Measurements from ENCODE around the gene STARD6.

Gene STARD6

DNA sequence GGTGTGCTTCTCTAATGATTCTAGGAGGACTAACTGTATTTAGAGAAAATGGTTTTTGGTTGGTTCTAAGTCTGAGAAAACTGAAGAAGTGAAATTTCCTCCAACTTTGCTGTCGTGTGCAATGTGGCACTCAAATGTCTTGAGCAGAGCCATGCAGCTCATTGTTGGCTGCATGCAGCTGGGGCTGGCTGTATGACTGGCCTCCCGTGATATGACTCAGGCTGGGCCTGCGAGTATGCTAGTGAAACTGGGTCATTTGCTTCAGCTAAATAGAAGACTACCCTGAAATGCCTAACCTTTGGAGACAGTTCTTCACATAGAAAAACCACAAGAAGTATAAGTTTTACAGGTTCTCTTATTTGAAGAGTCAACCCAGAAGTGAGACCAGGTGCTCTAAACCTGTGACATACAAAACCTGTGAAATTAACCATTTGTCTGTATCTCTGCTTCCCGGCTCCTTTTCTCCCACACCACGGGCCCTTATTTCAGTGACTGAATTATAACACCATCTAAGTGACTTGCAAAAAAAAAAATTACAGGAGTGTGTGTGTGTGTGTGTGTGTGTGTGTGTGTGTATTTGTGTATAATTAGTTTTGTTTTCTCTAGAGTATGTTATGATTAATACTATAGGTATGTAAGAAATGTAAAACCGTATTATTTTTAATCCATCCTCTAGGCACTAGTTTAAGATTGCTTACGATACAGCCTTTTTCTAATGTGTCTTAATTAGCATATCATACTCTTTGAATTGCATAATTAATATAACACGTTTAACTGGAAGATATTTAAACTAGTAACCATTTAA lies 72.5 kb downstream of the STARD6 start:
- peaks cover 61 to 78% (median 71%) of the 10 kb centered on the region in 3 donors for H3K36me3 ChIP-seq
- intact Hi-C loops (cut with DNase I; ENCODE audit: low total_unique reads) = no loop called here
- TF ChIP-seq, protein P1, sequence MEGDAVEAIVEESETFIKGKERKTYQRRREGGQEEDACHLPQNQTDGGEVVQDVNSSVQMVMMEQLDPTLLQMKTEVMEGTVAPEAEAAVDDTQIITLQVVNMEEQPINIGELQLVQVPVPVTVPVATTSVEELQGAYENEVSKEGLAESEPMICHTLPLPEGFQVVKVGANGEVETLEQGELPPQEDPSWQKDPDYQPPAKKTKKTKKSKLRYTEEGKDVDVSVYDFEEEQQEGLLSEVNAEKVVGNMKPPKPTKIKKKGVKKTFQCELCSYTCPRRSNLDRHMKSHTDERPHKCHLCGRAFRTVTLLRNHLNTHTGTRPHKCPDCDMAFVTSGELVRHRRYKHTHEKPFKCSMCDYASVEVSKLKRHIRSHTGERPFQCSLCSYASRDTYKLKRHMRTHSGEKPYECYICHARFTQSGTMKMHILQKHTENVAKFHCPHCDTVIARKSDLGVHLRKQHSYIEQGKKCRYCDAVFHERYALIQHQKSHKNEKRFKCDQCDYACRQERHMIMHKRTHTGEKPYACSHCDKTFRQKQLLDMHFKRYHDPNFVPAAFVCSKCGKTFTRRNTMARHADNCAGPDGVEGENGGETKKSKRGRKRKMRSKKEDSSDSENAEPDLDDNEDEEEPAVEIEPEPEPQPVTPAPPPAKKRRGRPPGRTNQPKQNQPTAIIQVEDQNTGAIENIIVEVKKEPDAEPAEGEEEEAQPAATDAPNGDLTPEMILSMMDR (IDR thresholded peaks at IDR 0.05) = no peak

GRCh38 chr18:54284535-54284934 lies 73.1 kb downstream of the STARD6 start:
- peaks cover 62 to 76% (median 74%) of the 10 kb centered on the region in 3 donors for H3K36me3 ChIP-seq
- DNase-seq = no peak
- no peaks in the 10 kb centered on the region for H3K4me1 ChIP-seq
- H3K27ac ChIP-seq = no peak overlapping the region
- TF ChIP-seq, protein P1 (IDR thresholded peaks at IDR 0.05) = no peak
- no peaks in the 10 kb centered on the region for H3K27me3 ChIP-seq
- H3K9me3 ChIP-seq = no peaks in the 10 kb centered on the region
- intact Hi-C loops (cut with DNase I; ENCODE audit: low total_unique reads) = no loop called here
- H3K4me3 ChIP-seq = no peak overlapping the region

More for the DNA sequence above, 72.5 kb downstream of the STARD6 start:
- Histone ChIP-seq H3K4me1 (no peaks in the 10 kb centered on the region), H3K27me3 (no peaks in the 10 kb centered on the region), H3K4me3 (no peak overlapping the region), H3K9me3 (no peaks in the 10 kb centered on the region), H3K27ac (no peak overlapping the region)
- DNase-seq = no peak

DNA sequence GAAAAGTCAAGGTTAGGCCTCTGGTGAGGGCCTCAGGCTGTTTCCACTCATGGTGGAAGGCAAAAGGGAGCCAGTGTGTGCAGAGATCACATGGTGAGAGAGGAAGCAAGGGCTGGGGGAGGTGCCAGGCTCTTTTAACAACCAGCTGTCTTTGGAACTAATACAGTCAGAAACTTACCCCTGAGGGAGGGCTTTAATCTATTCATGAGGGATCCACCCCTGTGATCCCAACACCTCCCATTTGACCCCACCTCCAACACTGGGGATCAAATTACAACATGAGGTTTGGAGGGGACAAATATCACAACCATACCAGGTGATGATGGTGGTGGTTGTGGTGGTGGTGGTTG lies 77.5 kb downstream of the STARD6 start:
- H3K4me1 ChIP-seq = peaks cover 0 to 3% (median 0%) of the 10 kb centered on the region in 4 donors
- H3K27me3 ChIP-seq = no peaks in the 10 kb centered on the region
- no peak for DNase-seq
- H3K4me3 ChIP-seq = no peak overlapping the region
- TF ChIP-seq, protein P1 (IDR thresholded peaks at IDR 0.05) = no peak
- intact Hi-C loops (cut with DNase I; ENCODE audit: low total_unique reads) = no loop called here
- no peak overlapping the region for H3K27ac ChIP-seq
- no peaks in the 10 kb centered on the region for H3K9me3 ChIP-seq
- H3K36me3 ChIP-seq = peaks cover 49 to 61% (median 55%) of the 10 kb centered on the region in 3 donors

- TF ChIP-seq, protein P1 (IDR thresholded peaks at IDR 0.05) = no peak
- Histone ChIP-seq H3K4me3 (no peak overlapping the region), H3K36me3 (peaks cover 49 to 57% (median 50%) of the 10 kb centered on the region in 3 donors), H3K9me3 (no peaks in the 10 kb centered on the region), H3K27ac (no peak overlapping the region), H3K4me1 (peaks cover 0 to 3% (median 0%) of the 10 kb centered on the region in 4 donors), H3K27me3 (no peaks in the 10 kb centered on the region)
- DNase-seq = no peak
- intact Hi-C loops (cut with DNase I; ENCODE audit: low total_unique reads) = no loop called here
These were observed 78.0 kb downstream of the STARD6 start for GRCh38 chr18:54279477-54280219.

GRCh38 chr18:54278615-54279014 lies 79.0 kb downstream of the STARD6 start:
- Histone ChIP-seq H3K4me3 (no peak overlapping the region), H3K27me3 (no peaks in the 10 kb centered on the region), H3K36me3 (peaks cover 39 to 47% (median 41%) of the 10 kb centered on the region in 3 donors), H3K4me1 (peaks cover 0 to 3% (median 0%) of the 10 kb centered on the region in 4 donors), H3K27ac (no peak overlapping the region), H3K9me3 (no peaks in the 10 kb centered on the region)
- intact Hi-C loops (cut with DNase I; ENCODE audit: low total_unique reads) = no loop called here
- DNase-seq = no peak
- TF ChIP-seq, protein P1 (IDR thresholded peaks at IDR 0.05) = no peak
